K562 (cell line): ENCODE measurements around the gene ARL14EPL. TPM values are rescaled to one million over a fixed set of nuclear protein-coding genes. Genes with fewer than 3 reads are reported as not detected.
"Not testable (repeated sequence)": the region's sequence is repeated elsewhere in the genome, so short reads cannot be mapped to it uniquely, and the experiment has no call there.

Experiments used
- ATAC-seq: fragments of 200-7000 bp; cut with Tn5 transposase; 3 replicates; pipeline ENCODE4 v1.9.1; 2020; ENCODE audit warnings: moderate library complexity
- BruUV-seq: library from RNA; stranded (reverse); fragments of 400-500 nt; replicated peaks from 2 replicates; lab custom pipeline; 2021; lab: Mats Ljungman, UMichigan
- CTCF ChIA-PET: fragments of 300-600 bp; formaldehyde crosslinking; extraction: SDS; loops from one replicate; lab custom pipeline; 2021; ENCODE audit warnings: low intra/inter-chr PET ratio; lab: Yijun Ruan, JAX
- POLR2A ChIA-PET: fragments of 300-600, 350-650 bp; sonication (Branson Sonifier 250); formaldehyde crosslinking; extraction: SDS; loops from one replicate; lab custom pipeline; 2021; ENCODE audit warnings: antibody characterized with exemption, inconsistent platforms; lab: Yijun Ruan, JAX
- DNase-seq, 4 experiments: peaks; one replicate each; pipeline versions ENCODE4 v3.0.0 to v3.0.0-alpha.2; 2011 to 2018; ENCODE audit warnings: low spot score in 3 of 4, mixed read lengths in 3 of 4; ENCODE audit errors: extremely low read depth in 1 of 4
- FAIRE-seq: peaks from 2 replicates; lab custom pipeline; 2011; peaks lifted over from hg19 to GRCh38; lab: Jason Lieb, UNC
- H2AFZ ChIP-seq: 2 replicates; pipeline ENCODE4 v1.6.0; 2011; ENCODE audit warnings: low read depth, low read length, control low read depth, inconsistent platforms
- H3K27ac ChIP-seq: fragments of 200-600 bp; 3 replicates; pipeline ENCODE4 v1.8.0; 2011; ENCODE audit warnings: low read depth, mild to moderate bottlenecking, control low read depth, inconsistent platforms, low read length, moderate library complexity, mixed read lengths; ENCODE audit errors: extremely low read depth
- H3K27me3 ChIP-seq, 2 experiments: fragments of 300-600 bp in 1 of 2; 2 replicates in 1 of 2; 3 replicates in 1 of 2; pipeline versions ENCODE4 v1.6.0 to v1.8.0; 2011; ENCODE audit warnings: inconsistent platforms in 2 of 2, low read length in 2 of 2, mild to moderate bottlenecking in 1 of 2, mixed read lengths in 1 of 2, moderate library complexity in 1 of 2; ENCODE audit not compliant: control insufficient read depth in 2 of 2, insufficient read depth in 2 of 2
- H3K36me3 ChIP-seq: fragments of 300-600 bp; 3 replicates; pipeline ENCODE4 v1.8.0; 2011; ENCODE audit warnings: mild to moderate bottlenecking, low read length, inconsistent platforms; ENCODE audit not compliant: control insufficient read depth, insufficient read depth
- H3K4me1 ChIP-seq, 2 experiments: fragments of 200-600 bp in 1 of 2; replicated peaks in 1 of 2; 2 replicates in 1 of 2; 3 replicates in 1 of 2; pipeline versions ENCODE4 v1.5.1 to v1.8.0; 2011; ENCODE audit warnings: inconsistent platforms in 2 of 2, low read length in 2 of 2, mild to moderate bottlenecking in 1 of 2, mixed read lengths in 1 of 2, moderate library complexity in 1 of 2; ENCODE audit not compliant: control insufficient read depth in 2 of 2, insufficient read depth in 2 of 2
- H3K4me2 ChIP-seq: 2 replicates; pipeline ENCODE4 v1.6.1; 2011; ENCODE audit warnings: low read length, control low read depth, inconsistent platforms, mixed read lengths; ENCODE audit not compliant: insufficient read depth
- H3K4me3 ChIP-seq: fragments of 200-600 bp; sonication (generic), shearing (Covaris generic); 2 replicates; pipeline ENCODE4 v1.5.1; 2016; ENCODE audit warnings: control low read depth, inconsistent platforms
- H3K79me2 ChIP-seq: fragments of 200-600 bp; 3 replicates; pipeline ENCODE4 v1.8.0; 2011; ENCODE audit warnings: low read length, inconsistent platforms; ENCODE audit not compliant: control insufficient read depth, insufficient read depth
- H3K9ac ChIP-seq, 2 experiments: 2 replicates each; pipeline versions ENCODE4 v1.6.0 to v1.6.1; 2011; ENCODE audit warnings: low read depth in 2 of 2, low read length in 2 of 2, control low read depth in 1 of 2, inconsistent platforms in 1 of 2, mild to moderate bottlenecking in 1 of 2, mixed read lengths in 1 of 2; ENCODE audit not compliant: insufficient read depth in 1 of 2
- H3K9me1 ChIP-seq: one replicate; pipeline ENCODE4 v1.6.0; 2011; ENCODE audit warnings: inconsistent platforms, mild to moderate bottlenecking, low read length, moderate library complexity; ENCODE audit not compliant: control insufficient read depth, insufficient read depth
- H3K9me3 ChIP-seq: replicated peaks from 2 replicates; pipeline ENCODE4 v1.5.1; 2011; ENCODE audit warnings: low read depth, low read length, inconsistent platforms; ENCODE audit not compliant: control insufficient read depth, insufficient read depth
- H4K20me1 ChIP-seq: replicated peaks from 2 replicates; pipeline ENCODE4 v1.6.1; 2011; ENCODE audit warnings: low read length, inconsistent platforms, mixed read lengths; ENCODE audit not compliant: control insufficient read depth, insufficient read depth
- ATF1 ChIP-seq, 2 experiments: fragments of 450-650 bp in 1 of 2; IDR thresholded peaks; 2 replicates each; pipeline ENCODE4 v1.6.1; 2016; ENCODE audit warnings: missing compliant biosample characterization in 1 of 2, missing genetic modification characterization in 1 of 2
- BRF2 ChIP-seq: IDR thresholded peaks from 3 replicates; pipeline ENCODE4 v1.6.1; 2011; ENCODE audit warnings: borderline replicate concordance, mild to moderate bottlenecking; ENCODE audit not compliant: insufficient read length, insufficient read depth
- HSF4 ChIP-seq: fragments of 250-450 bp; sonication (Bioruptor Pico); IDR thresholded peaks from 2 replicates; pipeline ENCODE4 v2.1.2; 2022; ENCODE audit warnings: mild to moderate bottlenecking, moderate library complexity, borderline replicate concordance
- RBFOX2 ChIP-seq: fragments of 200-400 bp; formaldehyde crosslinking; IDR thresholded peaks from 2 replicates; pipeline ENCODE4 v1.6.1; 2017; ENCODE audit warnings: low read depth, mild to moderate bottlenecking, low read length, moderate library complexity
- ZNF584 ChIP-seq: fragments of 200-800 bp; sonication (Bioruptor generic); IDR thresholded peaks from 2 replicates; pipeline ENCODE4 v1.6.1; 2016; ENCODE audit warnings: low read depth, mild to moderate bottlenecking, missing genetic modification characterization, missing compliant biosample characterization
- ZNF717 ChIP-seq: fragments of 250-450 bp; sonication (Bioruptor Pico); IDR thresholded peaks from 2 replicates; pipeline ENCODE4 v1.5.0; 2021
- WGBS: fragments of 100-300 bp; shearing (Covaris generic); methylation state at CpG from one replicate; pipeline ENCODE4 v1.1.6; 2016; ENCODE audit warnings: low coverage, mixed read lengths; ENCODE audit not compliant: insufficient coverage; ENCODE audit errors: missing lambda C conversion rate; 5-methylcytosine and 5-hydroxymethylcytosine counted together
- in situ Hi-C: fragments of 300-500 bp; cut with MboI; formaldehyde crosslinking; loops from 4 replicates; pipeline ENCODE4 v1.15.0; 2018; ENCODE audit warnings: inconsistent platforms, mixed read lengths
- intact Hi-C: fragments of 100-400 bp; cut with micrococcal nuclease; formaldehyde crosslinking; loops from 2 replicates; pipeline ENCODE4 v1.14.2; 2022
- polyA plus RNA-seq, 8 experiments: library from polyadenylated mRNA; depleted of rRNA in 4 of 8; stranded (reverse) in 5 of 8; unstranded in 3 of 8; fragments of >200 nt; fragmentation: Nextera tagmentation in 2 of 8; fragmentation: Illumina TruSeq in 1 of 8; extraction: Ambion mirVana in 2 of 8; extraction: Trizol in 1 of 8; gene quantifications; 2 replicates each; pipeline versions ENCODE4 v1.2.1 to v1.2.3, GENCODE V29; 2011 to 2014; ENCODE audit warnings: inconsistent platforms in 1 of 8, missing spikeins in 1 of 8
- total RNA-seq, 7 experiments: library from RNA; depleted of rRNA in 6 of 7; stranded (reverse); fragments of >200 nt in 6 of 7; fragmentation: Illumina TruSeq in 2 of 7; extraction: Trizol in 2 of 7; gene quantifications; 2 replicates each; pipeline versions ENCODE4 v1.2.1 to v1.2.3, GENCODE V29; 2011 to 2021; ENCODE audit warnings: low replicate concordance in 1 of 7

ARL14EPL gene
- total and polyA plus RNA-seq, 9 of the 15 experiments (the other 6 are each of a cell fraction or from before 2014, with no cell fraction given): 0.06 to 0.14 (median 0.08) TPM; not detected in 5

- TF ChIP-seq ZNF584 (CRISPR knock-in tag) (no peak), HSF4 (CRISPR knock-in tag) (no peak), ZNF717 (CRISPR knock-in tag) (no peak), BRF2 (no peak), RBFOX2 (no peak)
Observed at GRCh38 chr5:116097301-116097700, 65.0 kb downstream of the ARL14EPL start (continued).

GRCh38 chr5:116098998-116099397, 66.7 kb downstream of the ARL14EPL start:
- Histone ChIP-seq H4K20me1 (no peaks in the 10 kb centered on the region), H3K27me3 (no peaks in the 10 kb centered on the region), H3K79me2 (no peaks in the 10 kb centered on the region), H3K4me2 (no peak overlapping the region), H3K9me3 (no peaks in the 10 kb centered on the region), H3K27ac (no peak overlapping the region)
- CTCF ChIA-PET: no interaction called here
- no peak for FAIRE-seq
- WGBS: 47% methylated on average over 2 of the region's 2 CpGs
- no peak for TF ChIP-seq ATF1 (CRISPR knock-in tag; IDR thresholded peaks at IDR 0.05)
- no peak for TF ChIP-seq ATF1 (tag; IDR thresholded peaks at IDR 0.05)
- TF ChIP-seq, all 486 proteins: peak for 0
- H3K9me1 ChIP-seq: no peaks in the 10 kb centered on the region
- H2AFZ ChIP-seq: no peak overlapping the region
- ATAC-seq (no peak), DNase-seq (no peak)
- H3K36me3 ChIP-seq: peaks cover 30% of the 10 kb centered on the region; the same call in 2 of the 3 replicates
- intact Hi-C loops: no loop called here
- POLR2A ChIA-PET: interaction anchor here (1.1 kb wide), 1 partner anchor 13 kb away, joined by 3 read pairs; no protein-coding TSS in a partner anchor
- in situ Hi-C loops: no loop called here
- H3K4me1 ChIP-seq: no peaks in the 10 kb centered on the region
- BruUV-seq: no TSS peak
- no peak overlapping the region for H3K4me3 ChIP-seq
- no peak overlapping the region for H3K9ac ChIP-seq

- POLR2A ChIA-PET, H3K9ac ChIP-seq, H2AFZ ChIP-seq, CTCF ChIA-PET, intact Hi-C loops, H3K4me2 ChIP-seq, H3K4me1 ChIP-seq, BruUV-seq, FAIRE-seq, H3K27me3 ChIP-seq, H3K9me1 ChIP-seq, H3K27ac ChIP-seq, H4K20me1 ChIP-seq, H3K9me3 ChIP-seq, DNase-seq, H3K79me2 ChIP-seq, ATAC-seq, in situ Hi-C loops, H3K4me3 ChIP-seq, H3K36me3 ChIP-seq: not testable (repeated sequence)
- WGBS: 54% methylated on average over 2 of the region's 2 CpGs
Observed at GRCh38 chr5:116104941-116105340, 72.7 kb downstream of the ARL14EPL start.
